Measurements from ENCODE around the gene ASIC4. TPM values are rescaled to one million over a fixed set of nuclear protein-coding genes. Genes with fewer than 3 reads are reported as not detected.

Gene ASIC4
- total RNA-seq, 1 donor from 2014 or later = not detected

DNA sequence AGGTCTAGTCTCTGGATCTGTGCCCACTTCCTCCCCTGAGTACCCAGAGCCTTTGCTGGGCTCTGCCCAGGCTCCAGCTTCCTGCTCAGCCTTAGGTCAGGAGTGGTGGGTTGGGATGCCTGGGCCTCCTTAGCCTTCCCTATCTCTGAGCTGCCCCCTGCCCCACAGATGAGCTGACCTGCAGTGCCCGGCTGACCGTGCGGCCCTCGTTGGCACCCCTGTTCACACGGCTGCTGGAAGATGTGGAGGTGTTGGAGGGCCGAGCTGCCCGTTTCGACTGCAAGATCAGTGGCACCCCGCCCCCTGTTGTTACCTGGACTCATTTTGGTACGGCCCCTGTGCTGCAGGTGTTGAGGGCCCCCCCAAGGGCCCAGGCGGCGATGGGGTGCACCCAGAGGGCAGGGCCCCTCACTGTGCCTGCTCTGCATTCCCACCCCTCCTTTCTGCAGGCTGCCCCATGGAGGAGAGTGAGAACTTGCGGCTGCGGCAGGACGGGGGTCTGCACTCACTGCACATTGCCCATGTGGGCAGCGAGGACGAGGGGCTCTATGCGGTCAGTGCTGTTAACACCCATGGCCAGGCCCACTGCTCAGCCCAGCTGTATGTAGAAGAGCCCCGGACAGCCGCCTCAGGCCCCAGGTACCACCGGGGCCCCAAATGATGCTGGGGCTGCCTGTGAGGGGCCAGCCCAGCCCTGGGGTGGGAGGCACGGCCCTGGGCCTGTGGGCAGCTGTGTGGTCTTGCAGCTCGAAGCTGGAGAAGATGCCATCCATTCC, 45.7 kb upstream of the ASIC4 start:
- H3K36me3 ChIP-seq (ENCODE audit: control insufficient read depth, insufficient read depth, low read length) = peaks cover 3% of the 10 kb centered on the region

GRCh38 chr2:219469186-219469724, 45.0 kb upstream of the ASIC4 start:
- H3K27me3 ChIP-seq (ENCODE audit: control insufficient read depth, insufficient read depth, low read length) = no peaks in the 10 kb centered on the region
- TF ChIP-seq CTCF (IDR thresholded peaks at IDR 0.05; ENCODE audit: insufficient read depth, low read length, poor library complexity, severe bottlenecking) = no peak
- H3K36me3 ChIP-seq (ENCODE audit: control insufficient read depth, insufficient read depth, low read length) = peaks cover 3% of the 10 kb centered on the region
- H3K4me3 ChIP-seq (ENCODE audit: low read depth, low read length) = no peak overlapping the region
- no peak for DNase-seq (ENCODE audit: low read depth)

More for the DNA sequence above, 45.7 kb upstream of the ASIC4 start:
- Histone ChIP-seq H3K4me3 (ENCODE audit: low read depth, low read length) (no peak overlapping the region), H3K27me3 (ENCODE audit: control insufficient read depth, insufficient read depth, low read length) (no peaks in the 10 kb centered on the region)
- TF ChIP-seq CTCF (IDR thresholded peaks at IDR 0.05; ENCODE audit: insufficient read depth, low read length, poor library complexity, severe bottlenecking) = no peak
- DNase-seq (ENCODE audit: low read depth) = no peak

DNA sequence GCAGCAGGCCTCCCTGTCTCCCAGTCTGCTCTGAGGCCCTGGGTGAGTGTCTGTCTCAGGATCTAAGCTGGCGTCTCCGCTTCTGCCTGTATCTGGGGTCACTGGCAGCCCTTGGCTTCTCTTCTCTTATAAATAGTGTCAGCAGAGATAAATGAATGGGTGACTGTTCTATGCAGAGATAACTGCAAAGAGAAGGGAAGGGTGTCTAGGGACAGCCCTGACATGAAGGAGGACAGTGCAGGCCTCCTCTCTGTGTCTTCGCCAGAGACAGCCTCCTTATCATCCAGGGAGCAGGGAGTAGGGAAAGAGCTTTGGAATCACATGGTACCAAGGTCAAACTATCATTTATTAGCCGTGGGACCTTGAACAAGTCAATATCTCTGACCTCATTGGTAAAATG, 43.9 kb upstream of the ASIC4 start:
- no peak for DNase-seq (ENCODE audit: low read depth)
- peaks cover 3% of the 10 kb centered on the region for H3K36me3 ChIP-seq (ENCODE audit: control insufficient read depth, insufficient read depth, low read length)
- TF ChIP-seq CTCF (IDR thresholded peaks at IDR 0.05; ENCODE audit: insufficient read depth, low read length, poor library complexity, severe bottlenecking) = no peak

GRCh38 chr2:219471476-219472371, 42.6 kb upstream of the ASIC4 start:
- no peak for DNase-seq (ENCODE audit: low read depth)
- H3K4me3 ChIP-seq (ENCODE audit: low read depth, low read length) = no peak overlapping the region
- H3K27me3 ChIP-seq (ENCODE audit: control insufficient read depth, insufficient read depth, low read length) = no peaks in the 10 kb centered on the region
- no peak for TF ChIP-seq CTCF (IDR thresholded peaks at IDR 0.05; ENCODE audit: insufficient read depth, low read length, poor library complexity, severe bottlenecking)
- peaks cover 3% of the 10 kb centered on the region for H3K36me3 ChIP-seq (ENCODE audit: control insufficient read depth, insufficient read depth, low read length)

More for the DNA sequence above, 43.9 kb upstream of the ASIC4 start:
- no peak overlapping the region for H3K4me3 ChIP-seq (ENCODE audit: low read depth, low read length)
- H3K27me3 ChIP-seq (ENCODE audit: control insufficient read depth, insufficient read depth, low read length) = no peaks in the 10 kb centered on the region

DNA sequence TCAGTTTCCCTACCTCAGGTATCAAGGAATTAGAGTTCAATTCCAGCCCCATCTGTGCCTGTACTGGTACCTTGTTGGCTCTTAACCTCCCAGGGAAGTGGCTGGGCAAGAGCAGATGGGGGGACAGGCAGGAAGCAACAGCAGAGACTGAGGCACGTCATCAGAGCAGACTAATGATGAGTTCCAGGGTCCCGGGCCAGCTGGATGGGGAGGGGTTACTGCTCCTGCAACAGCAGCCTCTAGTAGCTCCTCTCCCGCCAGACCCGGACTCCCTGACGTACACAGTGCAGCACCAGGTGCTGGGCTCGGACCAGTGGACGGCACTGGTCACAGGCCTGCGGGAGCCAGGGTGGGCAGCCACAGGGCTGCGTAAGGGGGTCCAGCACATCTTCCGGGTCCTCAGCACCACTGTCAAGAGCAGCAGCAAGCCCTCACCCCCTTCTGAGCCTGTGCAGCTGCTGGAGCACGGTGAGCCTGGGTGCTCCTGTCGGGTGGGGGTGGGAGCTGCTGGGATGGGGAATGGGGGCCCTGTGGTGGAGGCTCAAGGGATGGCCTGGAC, 41.6 kb upstream of the ASIC4 start:
- H3K36me3 ChIP-seq (ENCODE audit: control insufficient read depth, insufficient read depth, low read length) = peaks cover 4% of the 10 kb centered on the region
- DNase-seq (ENCODE audit: low read depth) = no peak
- no peak overlapping the region for H3K4me3 ChIP-seq (ENCODE audit: low read depth, low read length)
- H3K27me3 ChIP-seq (ENCODE audit: control insufficient read depth, insufficient read depth, low read length) = no peaks in the 10 kb centered on the region
- no peak for TF ChIP-seq CTCF (IDR thresholded peaks at IDR 0.05; ENCODE audit: insufficient read depth, low read length, poor library complexity, severe bottlenecking)

Measured in kidney epithelial cell (primary cell).